GM18511 (cell line): ENCODE measurements around the gene SLC25A51.
"Not testable (repeated sequence)": the region's sequence is repeated elsewhere in the genome, so short reads cannot be mapped to it uniquely, and the experiment has no call there.

ENCODE experiments used
- ATAC-seq: cut with Tn5 transposase; IDR thresholded peaks from one replicate; pipeline ENCODE4 v1.9.1; 2021; ENCODE audit warnings: mild to moderate bottlenecking, moderate library complexity; ENCODE audit not compliant: unreplicated experiment

SLC25A51 gene

DNA sequence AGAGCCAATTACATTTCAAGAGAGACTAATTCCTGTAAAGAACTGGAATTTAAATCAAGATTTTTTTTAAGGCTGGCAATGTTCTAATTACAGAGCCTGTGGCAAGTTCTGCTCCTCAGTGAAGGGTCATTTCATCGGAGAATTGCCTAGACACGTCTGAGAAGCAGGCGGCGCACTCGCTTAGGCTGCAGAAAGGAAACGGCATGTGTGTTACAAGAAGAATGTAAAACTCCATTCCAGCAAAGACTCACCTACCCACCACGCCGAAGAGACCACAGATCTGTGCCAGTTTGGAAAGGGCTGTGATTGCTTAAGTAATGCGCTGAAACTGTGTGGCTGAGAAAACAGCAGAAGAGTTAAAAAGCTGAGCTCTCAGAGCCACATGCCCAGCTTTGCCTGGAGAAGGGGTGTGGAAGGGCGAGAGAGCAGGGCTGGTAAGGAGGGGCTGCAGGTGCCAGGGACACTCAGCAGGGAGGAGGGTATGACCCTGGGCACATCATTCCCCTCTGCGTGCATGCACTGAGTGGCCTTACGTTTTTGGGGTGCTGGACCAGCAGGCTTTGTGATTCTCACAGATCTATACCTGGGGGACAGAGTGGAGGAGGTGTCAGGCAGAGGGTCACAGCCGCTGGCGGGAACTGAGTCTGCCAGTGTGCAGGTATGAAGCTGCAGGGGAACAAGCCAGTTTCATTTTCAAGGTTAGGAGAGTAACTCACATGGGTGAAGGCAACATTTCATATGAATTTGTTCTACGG lies 17.8 kb upstream of the SLC25A51 start:
- no peak for ATAC-seq

DNA sequence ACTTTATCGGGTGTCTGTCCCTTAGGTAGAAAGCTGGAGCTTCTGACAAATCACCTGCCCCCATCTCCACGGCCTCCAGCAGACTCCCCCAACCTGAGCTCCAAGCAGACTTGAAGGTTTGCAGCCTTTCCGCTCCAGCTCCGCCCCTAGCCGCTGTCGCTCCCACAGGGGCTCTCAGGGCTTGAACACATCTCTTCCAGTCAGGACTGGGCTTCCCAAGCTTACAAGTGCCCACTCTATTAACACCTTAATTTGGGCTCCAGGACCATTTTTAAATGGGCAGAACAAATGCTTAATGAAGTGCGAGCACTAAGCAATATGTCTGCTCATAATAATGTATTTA lies 17.2 kb upstream of the SLC25A51 start:
- ATAC-seq: no peak

DNA sequence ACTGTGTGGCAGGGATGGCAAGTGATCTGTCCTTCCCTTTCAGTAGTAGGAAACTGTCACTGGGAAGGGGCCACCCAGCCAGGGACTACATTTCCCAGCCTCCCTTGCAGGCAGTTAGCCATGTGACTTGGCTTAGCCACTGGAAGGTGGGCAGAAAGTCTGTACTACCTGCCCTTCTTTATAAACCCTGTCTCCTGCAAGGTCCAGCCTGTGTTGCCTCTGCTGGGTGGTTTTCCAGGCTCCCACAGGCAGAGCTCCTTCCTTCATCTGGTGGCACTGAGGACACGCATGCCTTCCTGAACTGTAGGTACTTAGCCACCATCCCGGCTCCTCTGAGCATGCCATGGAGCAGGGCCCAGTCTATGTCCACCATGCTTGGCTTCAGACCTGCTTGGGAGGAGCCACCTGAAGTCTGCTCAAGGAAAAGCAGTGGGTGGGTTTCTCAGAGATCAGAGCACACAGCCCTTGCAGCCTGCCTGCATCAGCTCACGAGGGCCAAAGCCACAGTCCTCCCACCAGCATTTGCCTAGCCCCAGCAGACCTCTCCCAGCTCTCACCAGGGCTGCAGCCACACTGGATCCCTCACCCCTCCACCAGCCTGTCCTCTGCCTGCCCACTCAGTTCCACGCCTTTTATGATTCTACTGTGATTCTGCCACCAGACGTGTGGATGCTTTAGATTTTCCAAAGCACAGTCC lies 16.7 kb upstream of the SLC25A51 start:
- peak; percentile 66 for ATAC-seq

DNA sequence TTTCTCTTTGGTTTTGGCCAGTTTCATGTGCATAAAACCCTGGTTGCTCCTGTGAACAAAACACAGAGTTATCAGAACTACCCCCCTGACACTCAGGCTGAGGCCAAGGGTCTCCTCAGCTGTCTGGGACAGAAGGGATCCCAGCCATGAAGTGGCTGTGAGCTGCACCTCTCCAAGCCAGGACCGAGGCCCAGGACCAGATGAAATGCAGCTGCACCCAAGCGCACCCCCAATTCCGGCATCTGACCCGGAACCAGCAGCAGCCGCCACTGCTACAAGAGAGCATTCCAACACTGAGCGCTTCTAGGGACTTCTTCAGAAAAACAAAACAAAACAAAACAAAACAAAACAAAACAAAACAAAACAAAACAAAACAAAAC lies 16.0 kb upstream of the SLC25A51 start:
- no peak for ATAC-seq

DNA sequence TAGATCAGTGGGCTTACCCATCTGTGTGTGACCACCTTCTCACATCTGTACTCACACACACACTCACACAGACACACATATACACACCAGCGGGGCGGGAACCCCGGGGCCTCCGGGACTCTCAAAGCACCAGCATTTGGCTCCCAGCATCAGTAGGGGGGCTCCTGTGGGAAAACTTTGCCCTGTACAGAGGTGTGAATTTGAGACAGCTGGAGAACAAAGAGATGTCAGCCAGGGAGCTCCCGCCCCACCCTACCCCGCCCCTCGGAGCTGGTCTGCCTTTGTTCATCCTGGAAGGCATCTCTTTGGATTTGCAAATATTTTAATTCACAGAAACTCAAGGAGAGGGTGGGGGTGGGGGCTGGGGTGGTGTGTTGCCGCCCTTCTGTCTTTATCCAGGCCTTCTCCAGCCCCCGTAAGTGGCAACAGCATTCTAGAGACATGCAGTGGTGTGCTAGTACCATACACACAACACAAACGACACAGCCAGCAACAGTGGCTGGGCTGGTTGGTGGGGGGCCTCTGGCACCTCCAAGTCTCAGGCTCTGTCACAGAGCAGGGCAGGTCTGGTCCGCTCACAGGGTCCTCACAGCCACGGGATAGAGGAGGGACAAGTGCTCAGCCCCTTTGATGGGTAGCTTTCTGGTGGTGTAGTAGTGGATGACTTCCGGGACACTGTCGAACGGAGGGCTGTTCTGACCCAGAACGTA lies 15.5 kb upstream of the SLC25A51 start:
- no peak for ATAC-seq

DNA sequence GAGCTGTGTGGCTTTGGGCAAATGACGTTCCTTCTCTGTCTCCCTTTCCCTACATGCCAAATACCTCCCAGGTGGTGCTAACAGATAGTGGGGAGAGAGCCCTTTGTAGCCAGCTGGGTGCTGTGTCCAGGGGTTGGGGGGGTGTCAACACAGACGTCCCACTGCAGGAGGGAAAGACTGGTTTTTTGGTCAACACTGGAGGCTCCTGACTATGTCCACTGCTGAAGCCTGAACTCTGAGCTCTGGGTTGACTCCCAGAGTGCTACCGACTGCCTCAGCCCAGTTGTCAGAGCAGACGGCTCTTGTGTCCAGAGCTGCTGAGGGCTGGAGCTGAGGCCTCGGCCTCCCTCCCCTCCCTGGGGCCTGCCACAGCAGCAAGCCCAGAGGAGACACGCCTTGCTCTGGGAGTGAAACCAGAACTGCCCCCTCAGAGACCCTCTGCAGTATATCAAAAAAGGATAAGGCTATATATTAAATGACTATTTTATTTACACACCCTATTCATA lies 14.8 kb upstream of the SLC25A51 start:
- ATAC-seq: no peak

DNA sequence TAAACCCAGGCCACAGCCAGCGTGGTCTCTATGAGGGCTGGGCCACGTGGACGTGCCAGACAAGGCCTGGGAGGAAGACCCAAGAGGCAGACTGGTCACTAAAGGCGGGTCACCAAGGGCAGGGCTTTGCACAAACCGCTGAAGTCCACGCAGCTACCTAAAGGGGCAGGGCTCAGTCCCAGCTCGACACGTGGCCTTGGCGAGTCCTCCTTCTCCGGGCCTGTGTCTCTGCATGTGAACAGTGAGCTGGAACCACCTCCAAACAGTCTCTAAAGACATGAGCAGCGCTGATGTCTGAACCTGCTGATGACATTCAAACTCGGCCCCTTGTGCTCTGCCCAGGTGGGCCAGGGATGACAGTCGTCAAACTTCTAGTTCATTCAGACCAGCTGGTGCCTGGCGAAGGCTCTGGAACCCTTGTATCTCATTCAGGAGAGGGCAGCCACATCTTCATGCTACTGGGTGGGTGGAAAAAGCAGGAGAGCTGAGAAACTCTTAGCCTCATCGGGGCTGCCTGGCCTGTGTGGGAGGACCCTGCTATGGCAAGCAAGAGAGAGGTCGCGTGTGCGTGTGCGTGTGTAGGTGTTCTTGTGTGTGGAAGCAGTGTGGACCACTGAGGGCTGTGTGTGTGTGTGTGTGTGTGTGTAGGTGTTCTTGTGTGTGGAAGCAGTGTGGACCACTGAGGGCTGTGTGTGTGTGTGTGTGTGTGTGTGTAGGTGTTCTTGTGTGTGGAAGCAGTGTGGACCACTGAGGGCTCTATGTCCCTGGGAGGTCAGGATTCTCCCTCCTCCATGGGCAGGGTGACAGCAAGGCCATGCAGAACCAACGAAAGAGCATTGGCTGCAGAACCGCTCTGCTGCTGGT lies 14.1 kb upstream of the SLC25A51 start:
- ATAC-seq: no peak

DNA sequence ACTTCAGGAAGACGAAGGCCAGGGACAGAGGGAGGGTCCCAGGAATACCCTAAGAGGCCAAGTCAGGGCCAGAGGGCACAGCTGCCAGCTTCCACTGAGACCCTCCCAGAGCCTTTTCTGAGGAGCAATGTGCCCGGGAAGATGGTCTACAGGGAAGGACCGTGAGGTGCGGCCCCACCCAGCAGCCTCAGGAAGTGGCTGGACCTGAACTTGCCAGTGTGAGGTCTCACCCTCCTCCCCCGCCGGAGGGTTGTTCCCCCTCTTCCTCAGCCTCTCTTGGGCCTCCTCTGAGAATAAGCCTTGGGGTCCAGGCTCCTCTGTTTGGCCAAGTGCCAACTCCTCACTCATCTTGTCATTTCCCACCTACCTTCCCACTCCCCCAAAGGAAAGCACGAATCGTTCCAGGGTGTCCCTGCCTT lies 13.4 kb upstream of the SLC25A51 start:
- ATAC-seq: no peak

DNA sequence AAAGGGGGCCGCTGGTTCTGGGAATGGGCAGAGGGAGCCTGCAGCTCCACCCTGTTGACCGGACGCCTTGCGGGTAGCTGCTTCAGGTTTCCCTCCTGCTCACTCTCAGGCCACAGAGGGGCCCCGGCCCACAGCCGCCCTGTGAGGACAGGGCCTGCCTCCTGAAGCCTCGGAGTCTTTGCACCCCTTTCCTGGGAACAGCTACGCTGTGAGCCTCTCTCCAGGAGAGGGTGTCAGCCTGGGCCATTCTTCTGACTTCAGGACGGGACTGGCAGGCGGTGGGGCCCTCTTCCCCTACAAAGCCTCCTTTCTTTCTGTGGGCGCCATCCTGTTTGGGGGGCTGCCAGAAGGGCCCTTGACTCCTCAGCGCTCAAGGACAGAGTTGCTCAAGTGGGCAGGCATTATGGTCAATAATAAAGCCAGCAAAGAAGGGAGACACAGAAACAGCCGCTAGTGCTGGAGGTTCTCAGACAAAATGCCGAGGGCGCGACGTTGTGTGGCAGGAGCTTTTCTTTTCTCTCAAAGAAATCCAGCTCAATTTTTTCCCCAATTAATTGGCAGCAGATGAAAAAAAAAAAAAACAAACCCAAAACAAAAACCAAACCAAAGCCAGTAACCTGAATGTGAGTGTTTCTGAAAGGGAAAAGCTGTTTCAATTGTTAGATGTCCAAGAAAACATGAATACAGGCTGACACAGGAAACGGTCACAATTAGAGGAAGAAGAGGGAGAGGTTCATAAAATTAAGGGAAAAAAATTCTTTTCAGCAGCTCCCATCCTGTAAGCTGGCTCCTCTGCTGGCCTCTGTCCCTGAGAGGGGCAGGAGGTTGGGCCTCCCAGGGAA lies 12.8 kb upstream of the SLC25A51 start:
- no peak for ATAC-seq

DNA sequence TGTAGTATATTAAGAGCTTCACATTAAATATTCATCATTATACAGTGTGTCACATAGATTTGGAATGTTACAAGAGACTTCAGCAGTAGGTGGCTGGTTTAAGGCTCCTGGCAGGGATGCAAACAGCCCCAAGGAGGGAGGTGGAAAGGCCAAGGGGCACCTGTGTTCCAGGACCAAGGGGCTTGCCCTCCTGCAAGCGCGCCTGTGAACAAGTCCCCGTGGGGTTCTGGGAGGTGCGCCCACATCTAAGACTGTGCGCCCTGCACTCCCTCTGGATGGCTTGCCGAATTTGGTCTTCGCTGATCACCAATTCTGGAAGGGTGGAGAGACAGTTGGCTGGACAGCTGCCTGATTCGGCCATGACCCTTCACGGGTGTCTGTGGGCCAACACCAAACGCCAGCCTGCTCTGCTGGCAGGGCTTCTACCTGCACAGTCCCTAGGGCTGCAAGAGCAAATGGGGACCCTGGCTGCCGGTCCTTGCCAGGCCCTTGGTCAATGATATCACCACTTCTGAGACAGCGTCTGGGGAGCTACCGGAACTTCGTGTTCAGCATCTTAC lies 12.1 kb upstream of the SLC25A51 start:
- no peak for ATAC-seq

DNA sequence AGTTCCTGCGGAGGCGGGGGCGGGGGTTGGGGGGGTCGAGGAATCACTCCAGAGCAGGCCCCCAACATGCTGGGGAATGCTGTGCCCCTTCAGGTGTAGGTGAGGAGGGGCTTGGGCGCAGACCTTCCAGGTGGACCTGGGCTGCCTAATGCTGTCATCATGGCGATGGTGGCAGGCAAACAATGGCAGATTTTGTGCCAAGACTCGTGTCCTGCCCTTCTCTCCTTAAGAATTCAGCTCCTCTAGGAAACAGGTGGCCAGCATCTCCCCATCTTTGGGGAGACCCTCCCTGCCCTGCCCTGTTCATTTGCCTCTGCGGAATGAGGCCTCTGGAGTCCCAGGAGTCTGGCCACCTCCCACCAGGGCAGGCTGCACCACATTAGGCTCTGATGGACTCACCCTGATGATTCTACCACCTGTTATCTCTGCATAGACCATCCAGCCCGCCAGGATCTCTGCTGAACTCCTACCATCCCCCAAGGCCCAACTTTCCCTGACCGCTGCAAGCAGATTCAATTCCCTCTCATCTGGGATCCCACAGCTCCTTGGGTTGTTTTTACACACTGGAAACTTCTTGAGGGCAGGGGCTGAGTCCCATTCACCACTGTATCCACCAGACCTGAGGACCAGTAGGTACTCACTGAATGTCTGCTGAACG lies 10.9 kb upstream of the SLC25A51 start:
- ATAC-seq: no peak

DNA sequence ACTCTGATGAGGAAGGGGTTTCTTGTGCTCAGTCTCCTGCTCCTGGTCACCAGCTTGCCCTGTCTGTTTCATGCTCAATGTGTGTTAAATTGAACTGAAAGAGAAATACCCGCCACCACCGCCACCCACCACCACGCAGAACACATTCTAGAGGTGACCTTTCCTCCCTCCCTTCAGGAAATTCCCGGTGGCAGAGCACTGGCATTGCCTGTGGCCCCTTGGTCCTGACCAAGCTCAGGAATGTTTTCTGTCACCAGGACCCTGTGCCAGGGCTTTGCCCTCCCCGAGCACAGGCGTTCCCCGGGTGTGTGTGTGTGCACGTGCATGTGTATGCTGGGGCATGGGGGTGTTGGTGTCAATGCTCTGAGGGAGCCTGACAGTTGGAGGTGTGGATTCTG lies 10.2 kb upstream of the SLC25A51 start:
- ATAC-seq: no peak

DNA sequence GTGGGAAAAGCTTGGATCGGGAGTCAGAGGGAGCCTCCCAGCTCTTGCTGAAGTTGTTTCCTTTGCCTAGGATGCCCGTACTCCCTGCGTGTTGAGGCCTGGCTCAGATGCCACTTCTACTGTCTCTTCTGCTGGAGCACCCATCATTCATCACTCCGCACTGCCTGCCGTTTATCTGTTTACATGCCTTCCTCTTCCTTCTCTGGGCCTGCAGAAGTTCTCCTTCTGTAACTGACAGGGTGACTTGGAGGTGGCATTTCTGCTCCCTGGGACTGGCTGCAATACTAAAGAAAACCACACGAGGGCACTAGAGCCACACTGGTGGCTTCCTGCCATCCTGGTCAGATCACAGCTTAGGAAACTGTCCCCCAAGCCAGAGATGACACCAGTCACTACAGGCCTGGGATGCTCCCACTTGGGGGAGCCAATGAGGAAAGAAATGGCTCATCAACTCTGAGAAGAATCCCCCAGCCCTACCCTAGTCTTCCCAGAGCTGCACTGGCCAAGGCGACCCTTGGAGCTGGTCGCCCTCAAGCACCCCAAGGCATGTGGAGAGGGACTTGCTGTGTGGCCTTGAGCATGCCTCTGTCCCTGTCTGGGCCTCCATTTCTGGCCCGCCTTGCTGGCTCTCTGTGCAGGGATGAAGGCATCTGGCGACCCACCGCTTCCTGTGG lies 9.7 kb upstream of the SLC25A51 start:
- ATAC-seq: peak; percentile 83

DNA sequence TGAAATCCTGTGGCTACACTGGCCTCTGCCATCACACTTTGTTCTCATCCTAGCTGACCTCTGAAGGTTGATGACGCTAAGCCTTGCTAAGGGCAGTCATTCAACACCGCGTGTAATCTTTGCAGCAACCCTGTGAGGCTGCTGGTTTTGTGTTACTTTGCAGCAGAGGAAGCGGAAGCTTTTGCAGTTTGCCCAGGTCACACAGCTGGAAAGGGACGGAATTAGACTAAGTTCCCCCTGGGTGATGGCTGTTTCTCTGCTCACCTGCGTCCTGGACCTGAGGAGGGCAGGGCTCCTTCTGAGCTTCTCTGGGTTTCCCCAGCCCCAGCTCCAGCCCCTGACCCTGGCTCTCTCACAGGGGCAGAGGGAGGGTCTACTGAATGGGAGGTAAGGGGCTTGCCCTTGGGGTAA lies 7.3 kb upstream of the SLC25A51 start:
- ATAC-seq: no peak

DNA sequence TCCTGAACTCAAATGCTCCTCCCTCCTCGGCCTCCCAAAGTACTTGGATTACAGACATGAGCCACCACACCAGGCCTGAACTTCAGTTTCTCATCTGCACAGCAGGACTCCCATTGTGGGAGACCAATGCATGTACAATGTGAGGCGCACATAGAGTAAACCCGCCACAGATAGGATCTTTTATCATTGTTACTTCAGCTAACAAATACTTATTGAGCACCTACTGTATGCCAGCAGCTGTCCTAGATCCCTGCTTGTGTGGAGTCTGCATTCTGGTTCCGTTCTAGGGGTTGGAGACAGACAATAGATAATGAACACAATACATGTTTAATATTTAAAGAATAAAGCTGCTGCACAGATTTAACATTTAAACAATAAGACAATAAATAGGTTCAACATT lies 6.3 kb upstream of the SLC25A51 start:
- no peak for ATAC-seq

DNA sequence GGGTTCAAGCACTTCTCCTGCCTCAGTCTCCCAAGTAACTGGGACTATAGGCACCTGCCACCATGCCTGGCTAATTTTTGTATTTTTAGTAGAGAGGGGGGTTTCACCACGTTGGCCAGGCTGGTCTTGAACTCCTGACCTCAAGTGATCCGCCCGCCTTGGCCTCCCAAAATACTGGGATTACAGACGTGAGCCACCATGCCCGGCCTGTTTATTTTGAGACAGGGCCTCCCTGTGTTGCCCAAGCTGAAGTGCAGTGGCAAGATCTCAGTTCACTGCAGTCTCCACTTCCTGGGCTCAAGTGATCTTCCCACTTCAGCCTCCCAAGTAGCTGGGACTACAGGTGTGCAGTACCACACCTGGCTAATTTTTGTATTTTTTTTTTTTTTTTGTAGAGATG lies 5.9 kb upstream of the SLC25A51 start:
- ATAC-seq: not testable (repeated sequence)

DNA sequence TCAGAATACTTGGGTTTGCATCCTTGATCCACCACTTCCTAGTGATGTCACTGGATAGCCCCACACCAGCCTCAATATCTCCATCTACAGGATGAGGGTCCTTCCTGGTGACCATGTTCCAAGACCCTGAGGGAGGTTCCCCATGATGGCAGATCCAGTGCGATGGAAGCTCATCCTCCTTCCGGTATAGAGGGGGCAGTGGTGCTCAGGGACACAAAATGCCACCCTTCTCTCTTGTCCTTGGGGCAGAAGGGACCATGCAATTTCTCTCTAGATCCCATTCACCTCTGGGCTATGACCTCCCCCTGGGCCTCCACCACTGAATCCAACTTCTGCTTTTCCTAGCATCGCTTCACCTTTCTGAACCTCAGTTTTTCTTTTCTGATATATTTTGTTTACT lies 5.4 kb upstream of the SLC25A51 start:
- no peak for ATAC-seq

DNA sequence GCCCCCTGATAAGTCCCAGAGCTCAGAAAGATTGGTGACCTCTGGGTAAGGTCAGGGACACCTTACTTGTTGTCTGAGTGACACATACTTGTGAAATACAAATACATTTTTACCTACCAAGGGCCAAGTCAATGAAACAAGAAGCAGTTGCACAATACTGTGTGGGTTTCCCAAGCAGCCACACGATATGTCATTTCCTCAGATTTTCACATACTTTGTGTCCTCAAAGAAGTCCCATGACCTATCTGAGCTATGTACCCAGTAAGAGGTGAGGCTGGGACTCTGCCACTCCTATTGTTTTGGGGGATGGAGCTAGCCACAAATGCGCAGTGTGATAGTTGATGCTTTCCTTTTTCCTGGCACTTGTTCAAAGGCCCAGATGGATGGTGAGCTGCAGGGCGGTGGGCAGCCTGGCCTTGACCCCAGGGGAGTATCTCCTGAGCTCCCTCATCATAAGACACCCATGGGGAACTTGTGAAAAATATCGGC lies 4.8 kb upstream of the SLC25A51 start:
- no peak for ATAC-seq

DNA sequence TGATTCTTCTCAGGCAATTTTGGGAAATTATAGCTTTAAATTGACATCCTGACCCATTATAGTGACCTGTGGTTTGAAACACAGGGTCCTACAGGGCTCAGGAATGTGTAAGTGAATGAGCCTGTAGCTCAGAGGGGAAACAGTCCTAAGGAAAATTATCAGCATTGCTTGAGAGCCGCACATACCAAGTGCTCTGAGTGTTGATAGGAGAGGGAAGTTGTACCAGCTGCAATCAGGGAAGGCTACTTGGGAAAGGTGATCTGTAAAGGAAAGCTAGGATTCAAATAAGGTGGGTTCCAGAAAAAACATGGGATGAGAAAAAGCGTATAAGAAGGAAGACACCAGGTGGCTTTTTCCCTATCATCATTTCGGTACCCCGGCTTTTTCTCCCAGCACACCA lies 4.4 kb upstream of the SLC25A51 start:
- no peak for ATAC-seq
